Lower leg skin (tissue), 4 donors: ENCODE results near the gene DLGAP1. TPM values are rescaled to one million over a fixed set of nuclear protein-coding genes. Genes with fewer than 3 reads are reported as not detected.

Experiments used
- DNase-seq, 2 donors: peaks; one replicate each; pipeline ENCODE4 v3.0.0-alpha.2; 2019; ENCODE audit warnings: low spot score in 2 of 2
- H3K4me3 ChIP-seq: fragments of 200-600 bp; sonication (generic); 2 replicates; pipeline ENCODE4 v1.5.1; 2017; ENCODE audit warnings: mild to moderate bottlenecking, low read depth; ENCODE audit not compliant: poor library complexity, severe bottlenecking
- CTCF ChIP-seq, 3 donors: fragments of 450-650 bp; IDR thresholded peaks; one replicate each; pipeline ENCODE4 v1.5.1; 2016; ENCODE audit warnings: antibody characterized with exemption in 3 of 3, mild to moderate bottlenecking in 3 of 3, moderate library complexity in 2 of 3
- POLR2A ChIP-seq, 2 donors: fragments of 450-650 bp; IDR thresholded peaks; one replicate each; pipeline ENCODE4 v1.6.1; 2016 to 2017; ENCODE audit warnings: antibody characterized with exemption in 2 of 2, mild to moderate bottlenecking in 1 of 2, moderate library complexity in 1 of 2
- WGBS, 2 donors: methylation state at CpG; one replicate each; pipeline ENCODE4 v1.1.5; 2018; 5-methylcytosine and 5-hydroxymethylcytosine counted together
- intact Hi-C: fragments of 100-400 bp; cut with DNase I; formaldehyde crosslinking; loops from one replicate; pipeline ENCODE4 v1.15.0; 2023; ENCODE audit warnings: low total_unique reads
- total RNA-seq, 4 donors: library from RNA; depleted of rRNA; stranded (reverse); fragments of >200 nt; gene quantifications; one replicate each; pipeline ENCODE4 v1.1.0, GENCODE V29; 2016

Gene DLGAP1
- total RNA-seq, 4 donors from 2014 or later = 0.34 to 1.3 (median 0.82) TPM

DNA sequence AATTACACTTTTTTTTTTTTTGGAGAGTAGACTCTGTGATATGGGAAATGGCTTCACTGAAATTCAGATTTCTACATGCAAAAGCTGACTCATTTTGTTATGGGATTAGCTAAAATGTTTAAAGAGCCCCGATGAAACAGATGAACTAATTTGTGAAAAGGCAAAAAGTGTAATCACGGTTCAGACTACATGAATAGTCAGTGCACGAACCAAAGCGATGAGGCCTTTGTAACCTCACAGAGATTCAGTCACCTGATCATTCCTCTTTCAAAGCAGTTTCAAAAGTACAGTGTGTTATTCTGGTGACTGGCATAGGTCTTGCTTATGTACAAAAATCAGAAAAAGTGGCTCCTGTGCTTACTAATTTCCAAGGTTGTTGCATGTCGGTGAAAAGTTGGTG, 960.5 kb downstream of the DLGAP1 start:
- intact Hi-C loops = no loop called here
- TF ChIP-seq POLR2A (IDR thresholded peaks at IDR 0.05) (no peak), CTCF (IDR thresholded peaks at IDR 0.05) (no peak)
- no peak overlapping the region for H3K4me3 ChIP-seq
- DNase-seq = no peak
- 94 to 97% methylated on average over 5 of the region's 5 CpGs for WGBS, 2 donors

DNA sequence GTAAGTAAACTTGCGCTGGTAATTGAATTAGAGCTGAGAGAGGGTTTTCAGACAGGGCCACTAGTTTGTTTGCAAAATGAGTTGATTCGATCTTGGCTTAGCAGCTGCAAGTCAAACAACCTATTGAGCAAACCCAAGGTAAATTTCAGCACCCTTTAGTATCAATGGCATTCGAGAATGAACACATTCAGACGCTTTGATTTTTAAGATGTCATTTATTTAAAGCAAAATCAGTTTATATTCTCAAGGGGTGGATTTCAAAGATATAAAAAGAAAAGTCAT, 960.9 kb downstream of the DLGAP1 start:
- WGBS, 2 donors = 91 to 93% methylated on average over 4 of the region's 4 CpGs
- no peak for DNase-seq
- intact Hi-C loops = no loop called here
- TF ChIP-seq POLR2A (IDR thresholded peaks at IDR 0.05) = no peak
- no peak for TF ChIP-seq CTCF (IDR thresholded peaks at IDR 0.05)
- no peak overlapping the region for H3K4me3 ChIP-seq

DNA sequence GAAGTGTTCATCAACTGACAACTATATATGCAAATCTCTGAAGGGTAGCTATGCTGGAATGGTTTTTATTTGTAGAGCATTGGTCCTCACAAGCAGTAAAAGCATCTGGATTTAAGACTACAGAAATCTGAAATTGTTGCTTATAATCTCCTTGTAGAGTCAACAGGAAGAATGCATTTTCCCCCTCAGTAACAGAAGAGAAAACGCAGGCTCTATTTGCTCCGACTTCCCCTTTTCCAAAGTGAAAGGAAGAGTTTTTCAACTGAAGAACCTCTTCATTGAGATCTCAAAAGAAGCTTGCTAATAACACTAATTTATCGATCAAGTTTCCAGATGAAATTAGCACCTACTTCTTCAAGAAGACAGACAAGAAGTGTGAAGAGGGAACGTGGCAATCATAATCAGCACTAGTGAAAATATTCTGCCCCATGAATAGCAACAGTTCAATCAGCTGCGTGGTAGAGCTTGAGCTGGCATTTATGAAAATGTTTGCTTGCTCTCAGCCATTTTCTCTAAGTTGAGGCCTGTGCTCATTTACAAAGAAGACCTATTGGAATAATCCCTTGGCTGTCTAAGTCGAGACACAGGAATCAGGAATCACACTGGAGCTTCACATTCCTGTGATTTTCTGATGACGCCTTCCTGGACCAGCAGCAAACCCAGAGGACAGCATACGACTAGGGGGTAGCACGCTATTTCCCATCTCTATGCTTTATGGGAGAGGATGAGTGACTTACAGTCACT, 961.4 kb downstream of the DLGAP1 start:
- TF ChIP-seq CTCF (IDR thresholded peaks at IDR 0.05) (no peak), POLR2A (IDR thresholded peaks at IDR 0.05) (no peak)
- WGBS, 2 donors = 82 to 83% methylated on average over 9 of the region's 9 CpGs
- DNase-seq = no peak
- intact Hi-C loops = no loop called here
- no peak overlapping the region for H3K4me3 ChIP-seq

DNA sequence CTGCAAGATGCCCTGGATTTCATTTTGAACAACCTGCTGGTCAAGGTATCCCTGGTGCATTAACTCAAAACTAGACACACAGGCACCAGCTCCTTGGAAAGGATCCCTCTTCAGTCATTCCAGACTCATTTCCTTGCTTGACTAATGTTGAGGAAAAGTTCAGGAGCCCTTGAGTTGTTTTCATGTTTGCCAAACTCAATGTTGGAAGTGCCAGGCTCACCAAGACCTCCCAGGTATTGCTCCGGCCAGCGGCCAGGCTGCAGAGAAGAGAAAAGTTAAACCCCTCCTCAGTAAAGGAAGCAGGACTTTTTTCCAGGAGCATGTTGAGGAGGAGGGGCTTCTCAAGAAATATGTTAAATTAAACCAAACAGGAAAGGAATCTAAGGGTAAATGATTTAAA, 962.4 kb downstream of the DLGAP1 start:
- no peak for TF ChIP-seq CTCF (IDR thresholded peaks at IDR 0.05)
- TF ChIP-seq POLR2A (IDR thresholded peaks at IDR 0.05) = no peak
- WGBS, 2 donors = 96 to 98% methylated on average over 2 of the region's 2 CpGs
- no peak overlapping the region for H3K4me3 ChIP-seq
- DNase-seq = no peak
- intact Hi-C loops = no loop called here

- WGBS, 2 donors = 0 to 100% methylated on average over 1 of the region's 1 CpG
- no peak for DNase-seq
- no peak overlapping the region for H3K4me3 ChIP-seq
- intact Hi-C loops = no loop called here
- TF ChIP-seq POLR2A (IDR thresholded peaks at IDR 0.05) (no peak), CTCF (IDR thresholded peaks at IDR 0.05) (no peak)
Measured at GRCh38 chr18:3491981-3492555, 963.0 kb downstream of the DLGAP1 start.

- no peak for DNase-seq
- H3K4me3 ChIP-seq = no peak overlapping the region
- 94 to 95% methylated on average over 6 of the region's 6 CpGs for WGBS, 2 donors
- intact Hi-C loops = no loop called here
- no peak for TF ChIP-seq POLR2A (IDR thresholded peaks at IDR 0.05)
Measured at GRCh38 chr18:3489462-3489861, 965.6 kb downstream of the DLGAP1 start.
